NCI-H460 (cell line): ENCODE data around the gene PPP6R2. TPM values are rescaled to one million over a fixed set of nuclear protein-coding genes. Genes with fewer than 3 reads are reported as not detected.

Experiments used
- DNase-seq: peaks from one replicate; pipeline ENCODE4 v3.0.0-alpha.2; 2016; ENCODE audit warnings: low read depth; ENCODE audit errors: extremely low read depth
- total RNA-seq: library from RNA; depleted of rRNA; stranded (reverse); fragments of >200 nt; shearing (Covaris generic); gene quantifications from 2 replicates; pipeline ENCODE4 v1.2.3, GENCODE V29; 2014

PPP6R2 gene
- total RNA-seq, 1 experiment from 2014 or later: 24.5 TPM

- DNase-seq: no peak
These were observed 134.8 kb downstream of the PPP6R2 start for GRCh38 chr22:50477923-50478322.

GRCh38 chr22:50479721-50480120 is 136.6 kb downstream of the PPP6R2 start:
- no peak for DNase-seq

- DNase-seq: no peak
These were observed 137.9 kb downstream of the PPP6R2 start for GRCh38 chr22:50481045-50481439.

- peak; percentile 27 for DNase-seq
These were observed 138.4 kb downstream of the PPP6R2 start, which contains the start of gene ADM2 for GRCh38 chr22:50481440-50482106. Gene ADM2, plus strand, starts transcription at chr22:50481543. Its CDS starts 305 bp downstream, at chr22:50481848.

- no peak for DNase-seq
These were observed 139.3 kb downstream of the PPP6R2 start for GRCh38 chr22:50482107-50483074.

GRCh38 chr22:50483106-50483505 is 140.0 kb downstream of the PPP6R2 start:
- DNase-seq: no peak

- DNase-seq: no peak
These were observed 140.4 kb downstream of the PPP6R2 start for GRCh38 chr22:50483556-50483955.

GRCh38 chr22:50483977-50484853 is 141.1 kb downstream of the PPP6R2 start:
- DNase-seq: no peak

GRCh38 chr22:50485221-50486131 is 142.3 kb downstream of the PPP6R2 start:
- no peak for DNase-seq

GRCh38 chr22:50486561-50487289 is 143.6 kb downstream of the PPP6R2 start, which contains the start of gene MIOX:
Gene MIOX, plus strand, starts transcription at chr22:50486859. Its CDS starts 39 bp downstream, at chr22:50486898.
- DNase-seq: no peak

GRCh38 chr22:50487290-50488005 is 144.3 kb downstream of the PPP6R2 start:
- no peak for DNase-seq

GRCh38 chr22:50488006-50488677 is 145.0 kb downstream of the PPP6R2 start:
- DNase-seq: no peak

GRCh38 chr22:50488886-50489285 is 145.8 kb downstream of the PPP6R2 start:
- DNase-seq: no peak

GRCh38 chr22:50489363-50490243 is 146.5 kb downstream of the PPP6R2 start:
- no peak for DNase-seq

GRCh38 chr22:50490531-50491308 is 147.6 kb downstream of the PPP6R2 start:
- no peak for DNase-seq
